ENCODE measurements around the gene CTNNA3. TPM values are rescaled to one million over a fixed set of nuclear protein-coding genes. Genes with fewer than 3 reads are reported as not detected.

Gene CTNNA3
- total RNA-seq, 1 donor, result not detected

- Histone ChIP-seq H3K79me2 (ENCODE audit: insufficient read depth, low read length) (no peaks in the 10 kb centered on the region), H2AFZ (ENCODE audit: low read length) (no peak overlapping the region), H3K4me2 (ENCODE audit: insufficient read depth, low read length) (no peak overlapping the region), H3K9me3 (ENCODE audit: low read depth, low read length) (no peaks in the 10 kb centered on the region), H3K4me3 (ENCODE audit: insufficient read depth, low read length) (no peak overlapping the region), H3K4me1 (ENCODE audit: insufficient read depth, low read length) (no peaks in the 10 kb centered on the region), H3K27me3 (ENCODE audit: insufficient read depth, low read length) (no peaks in the 10 kb centered on the region), H3K36me3 (ENCODE audit: insufficient read depth, low read length) (no peaks in the 10 kb centered on the region), H3K27ac (ENCODE audit: low read depth, low read length) (no peak overlapping the region), H4K20me1 (ENCODE audit: insufficient read depth, low read length) (no peaks in the 10 kb centered on the region)
- no peak for TF ChIP-seq CTCF (IDR thresholded peaks at IDR 0.05; ENCODE audit: extremely low read depth, low read depth, low read length)
- no peak for DNase-seq (ENCODE audit: insufficient read length, low spot score, missing footprints)
These were observed 691.3 kb downstream of the CTNNA3 start for GRCh38 chr10:67004690-67005089.

- no peak for TF ChIP-seq CTCF (IDR thresholded peaks at IDR 0.05; ENCODE audit: extremely low read depth, low read depth, low read length)
- Histone ChIP-seq H3K27ac (ENCODE audit: low read depth, low read length) (no peak overlapping the region), H3K4me2 (ENCODE audit: insufficient read depth, low read length) (no peak overlapping the region), H3K36me3 (ENCODE audit: insufficient read depth, low read length) (no peaks in the 10 kb centered on the region), H3K27me3 (ENCODE audit: insufficient read depth, low read length) (no peaks in the 10 kb centered on the region), H3K9me3 (ENCODE audit: low read depth, low read length) (no peaks in the 10 kb centered on the region), H3K4me3 (ENCODE audit: insufficient read depth, low read length) (no peak overlapping the region), H2AFZ (ENCODE audit: low read length) (no peak overlapping the region), H4K20me1 (ENCODE audit: insufficient read depth, low read length) (no peaks in the 10 kb centered on the region), H3K79me2 (ENCODE audit: insufficient read depth, low read length) (no peaks in the 10 kb centered on the region), H3K4me1 (ENCODE audit: insufficient read depth, low read length) (no peaks in the 10 kb centered on the region)
- DNase-seq (ENCODE audit: insufficient read length, low spot score, missing footprints), result no peak
These were observed 696.0 kb downstream of the CTNNA3 start for GRCh38 chr10:66999762-67000545.

GRCh38 chr10:66996996-66997395 lies 699.0 kb downstream of the CTNNA3 start:
- H3K27me3 ChIP-seq (ENCODE audit: insufficient read depth, low read length), result no peaks in the 10 kb centered on the region
- no peaks in the 10 kb centered on the region for H3K4me1 ChIP-seq (ENCODE audit: insufficient read depth, low read length)
- H3K79me2 ChIP-seq (ENCODE audit: insufficient read depth, low read length), result no peaks in the 10 kb centered on the region
- no peak overlapping the region for H3K4me2 ChIP-seq (ENCODE audit: insufficient read depth, low read length)
- no peaks in the 10 kb centered on the region for H4K20me1 ChIP-seq (ENCODE audit: insufficient read depth, low read length)
- no peak for DNase-seq (ENCODE audit: insufficient read length, low spot score, missing footprints)
- no peak overlapping the region for H3K27ac ChIP-seq (ENCODE audit: low read depth, low read length)
- no peaks in the 10 kb centered on the region for H3K9me3 ChIP-seq (ENCODE audit: low read depth, low read length)
- TF ChIP-seq CTCF (IDR thresholded peaks at IDR 0.05; ENCODE audit: extremely low read depth, low read depth, low read length), result no peak
- no peak overlapping the region for H2AFZ ChIP-seq (ENCODE audit: low read length)
- no peak overlapping the region for H3K4me3 ChIP-seq (ENCODE audit: insufficient read depth, low read length)
- H3K36me3 ChIP-seq (ENCODE audit: insufficient read depth, low read length), result no peaks in the 10 kb centered on the region

GRCh38 chr10:66990143-66990830 lies 705.7 kb downstream of the CTNNA3 start:
- Histone ChIP-seq H4K20me1 (ENCODE audit: insufficient read depth, low read length) (no peaks in the 10 kb centered on the region), H3K9me3 (ENCODE audit: low read depth, low read length) (peaks cover 3% of the 10 kb centered on the region), H2AFZ (ENCODE audit: low read length) (no peak overlapping the region), H3K4me1 (ENCODE audit: insufficient read depth, low read length) (no peaks in the 10 kb centered on the region), H3K27ac (ENCODE audit: low read depth, low read length) (no peak overlapping the region), H3K4me2 (ENCODE audit: insufficient read depth, low read length) (no peak overlapping the region), H3K4me3 (ENCODE audit: insufficient read depth, low read length) (no peak overlapping the region), H3K27me3 (ENCODE audit: insufficient read depth, low read length) (no peaks in the 10 kb centered on the region), H3K79me2 (ENCODE audit: insufficient read depth, low read length) (no peaks in the 10 kb centered on the region), H3K36me3 (ENCODE audit: insufficient read depth, low read length) (no peaks in the 10 kb centered on the region)
- no peak for TF ChIP-seq CTCF (IDR thresholded peaks at IDR 0.05; ENCODE audit: extremely low read depth, low read depth, low read length)
- no peak for DNase-seq (ENCODE audit: insufficient read length, low spot score, missing footprints)

All from osteoblast (primary cell).